ENCODE data around the gene ADGRG3.

The ADGRG3 gene

DNA sequence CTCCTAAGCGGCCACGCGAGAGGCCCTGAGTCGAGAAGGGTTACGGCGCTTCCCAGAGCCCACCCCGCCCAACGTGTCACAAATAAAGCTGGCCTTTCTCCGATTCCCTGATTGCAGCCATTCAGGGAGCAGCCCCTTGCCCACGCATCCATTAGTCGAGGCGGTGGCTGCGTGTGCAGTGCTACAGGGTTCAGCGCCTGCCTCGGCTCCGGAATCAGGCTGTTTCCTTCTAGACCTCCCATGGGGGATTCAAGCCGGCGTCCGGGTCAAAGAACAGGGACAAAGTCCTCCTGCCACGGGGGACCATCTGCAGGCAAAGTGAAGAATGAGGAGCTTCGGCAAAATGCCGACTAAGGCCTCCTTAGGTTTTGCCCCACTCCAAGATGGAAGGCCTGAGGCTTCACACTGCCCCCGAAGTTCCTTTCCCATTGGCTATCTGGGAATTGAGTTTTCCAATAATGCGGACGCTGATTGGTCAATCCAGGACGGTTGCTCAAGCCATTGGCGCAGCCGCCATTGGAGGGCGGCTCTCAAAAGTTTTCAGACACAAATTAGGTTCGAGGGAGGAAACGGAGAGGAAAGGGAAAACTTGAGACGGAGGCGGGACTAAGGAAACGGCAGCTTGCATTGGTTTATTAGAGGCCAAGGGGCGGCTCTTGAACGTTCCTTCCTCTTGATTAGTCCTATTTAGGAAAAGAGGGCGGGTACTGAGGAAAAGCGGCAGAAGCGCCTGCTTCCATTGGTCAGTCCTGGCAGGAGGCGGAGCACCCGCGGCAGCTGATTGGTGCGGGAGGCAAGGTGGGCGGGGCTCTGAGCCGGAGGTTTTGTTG, 67.0 kb downstream of the ADGRG3 start (continued):
- TF ChIP-seq, protein P1, sequence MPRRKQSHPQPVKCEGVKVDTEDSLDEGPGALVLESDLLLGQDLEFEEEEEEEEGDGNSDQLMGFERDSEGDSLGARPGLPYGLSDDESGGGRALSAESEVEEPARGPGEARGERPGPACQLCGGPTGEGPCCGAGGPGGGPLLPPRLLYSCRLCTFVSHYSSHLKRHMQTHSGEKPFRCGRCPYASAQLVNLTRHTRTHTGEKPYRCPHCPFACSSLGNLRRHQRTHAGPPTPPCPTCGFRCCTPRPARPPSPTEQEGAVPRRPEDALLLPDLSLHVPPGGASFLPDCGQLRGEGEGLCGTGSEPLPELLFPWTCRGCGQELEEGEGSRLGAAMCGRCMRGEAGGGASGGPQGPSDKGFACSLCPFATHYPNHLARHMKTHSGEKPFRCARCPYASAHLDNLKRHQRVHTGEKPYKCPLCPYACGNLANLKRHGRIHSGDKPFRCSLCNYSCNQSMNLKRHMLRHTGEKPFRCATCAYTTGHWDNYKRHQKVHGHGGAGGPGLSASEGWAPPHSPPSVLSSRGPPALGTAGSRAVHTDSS (tag by site-specific recombination; IDR thresholded peaks at IDR 0.05): no peak
- TF ChIP-seq, protein P2, sequence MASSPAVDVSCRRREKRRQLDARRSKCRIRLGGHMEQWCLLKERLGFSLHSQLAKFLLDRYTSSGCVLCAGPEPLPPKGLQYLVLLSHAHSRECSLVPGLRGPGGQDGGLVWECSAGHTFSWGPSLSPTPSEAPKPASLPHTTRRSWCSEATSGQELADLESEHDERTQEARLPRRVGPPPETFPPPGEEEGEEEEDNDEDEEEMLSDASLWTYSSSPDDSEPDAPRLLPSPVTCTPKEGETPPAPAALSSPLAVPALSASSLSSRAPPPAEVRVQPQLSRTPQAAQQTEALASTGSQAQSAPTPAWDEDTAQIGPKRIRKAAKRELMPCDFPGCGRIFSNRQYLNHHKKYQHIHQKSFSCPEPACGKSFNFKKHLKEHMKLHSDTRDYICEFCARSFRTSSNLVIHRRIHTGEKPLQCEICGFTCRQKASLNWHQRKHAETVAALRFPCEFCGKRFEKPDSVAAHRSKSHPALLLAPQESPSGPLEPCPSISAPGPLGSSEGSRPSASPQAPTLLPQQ (tag by site-specific recombination; IDR thresholded peaks at IDR 0.05): 0 out of 2 replicates have a peak, but pooled peaks have one; percentile 20
- TF ChIP-seq SP2 (tag by site-specific recombination; IDR thresholded peaks at IDR 0.05) (peak; percentile 97), ZNF175 (tag by site-specific recombination; IDR thresholded peaks at IDR 0.05) (no peak), ZNF155 (tag by site-specific recombination; IDR thresholded peaks at IDR 0.05) (no peak), ZNF10 (tag by site-specific recombination; IDR thresholded peaks at IDR 0.05) (no peak), TRIM28 (IDR thresholded peaks at IDR 0.05; ENCODE audit: borderline replicate concordance, low read length) (0 out of 2 replicates have a peak, but pooled peaks have one; percentile 50), ZNF658 (tag by site-specific recombination; IDR thresholded peaks at IDR 0.05) (no peak), KLF7 (tag by site-specific recombination; IDR thresholded peaks at IDR 0.05; ENCODE audit: borderline replicate concordance) (no peak), KLF10 (tag by site-specific recombination; IDR thresholded peaks at IDR 0.05) (peak; percentile 57; the same call in 1 of the 2 replicates), ZNF677 (tag by site-specific recombination; IDR thresholded peaks at IDR 0.05) (no peak), ZNF426 (tag by site-specific recombination; IDR thresholded peaks at IDR 0.05) (no peak), ZNF121 (tag by site-specific recombination; IDR thresholded peaks at IDR 0.05) (no peak), ZNF433 (tag by site-specific recombination; IDR thresholded peaks at IDR 0.05; ENCODE audit: low read depth) (no peak), ZNF776 (tag by site-specific recombination; IDR thresholded peaks at IDR 0.05; ENCODE audit: borderline replicate concordance) (no peak), ZNF76 (tag by site-specific recombination; IDR thresholded peaks at IDR 0.05; ENCODE audit: borderline replicate concordance, low read depth) (peak; percentile 58; the same call in 1 of the 2 replicates), ZNF423 (tag by site-specific recombination; IDR thresholded peaks at IDR 0.05) (no peak), HOXA7 (CRISPR knock-in tag; IDR thresholded peaks at IDR 0.05; ENCODE audit: borderline replicate concordance) (peak; percentile 88), ZNF24 (tag by site-specific recombination; IDR thresholded peaks at IDR 0.05) (peak; percentile 45; the same call in 1 of the 2 replicates), IKZF3 (tag by site-specific recombination; IDR thresholded peaks at IDR 0.05) (no peak), ZNF768 (tag by site-specific recombination; IDR thresholded peaks at IDR 0.05) (no peak)
- TF ChIP-seq, protein P3, sequence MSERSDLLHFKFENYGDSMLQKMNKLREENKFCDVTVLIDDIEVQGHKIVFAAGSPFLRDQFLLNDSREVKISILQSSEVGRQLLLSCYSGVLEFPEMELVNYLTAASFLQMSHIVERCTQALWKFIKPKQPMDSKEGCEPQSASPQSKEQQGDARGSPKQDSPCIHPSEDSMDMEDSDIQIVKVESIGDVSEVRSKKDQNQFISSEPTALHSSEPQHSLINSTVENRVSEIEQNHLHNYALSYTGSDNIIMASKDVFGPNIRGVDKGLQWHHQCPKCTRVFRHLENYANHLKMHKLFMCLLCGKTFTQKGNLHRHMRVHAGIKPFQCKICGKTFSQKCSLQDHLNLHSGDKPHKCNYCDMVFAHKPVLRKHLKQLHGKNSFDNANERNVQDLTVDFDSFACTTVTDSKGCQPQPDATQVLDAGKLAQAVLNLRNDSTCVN (tag by site-specific recombination; optimal IDR thresholded peaks at IDR 0.05): no peak
- TF ChIP-seq, protein P4, sequence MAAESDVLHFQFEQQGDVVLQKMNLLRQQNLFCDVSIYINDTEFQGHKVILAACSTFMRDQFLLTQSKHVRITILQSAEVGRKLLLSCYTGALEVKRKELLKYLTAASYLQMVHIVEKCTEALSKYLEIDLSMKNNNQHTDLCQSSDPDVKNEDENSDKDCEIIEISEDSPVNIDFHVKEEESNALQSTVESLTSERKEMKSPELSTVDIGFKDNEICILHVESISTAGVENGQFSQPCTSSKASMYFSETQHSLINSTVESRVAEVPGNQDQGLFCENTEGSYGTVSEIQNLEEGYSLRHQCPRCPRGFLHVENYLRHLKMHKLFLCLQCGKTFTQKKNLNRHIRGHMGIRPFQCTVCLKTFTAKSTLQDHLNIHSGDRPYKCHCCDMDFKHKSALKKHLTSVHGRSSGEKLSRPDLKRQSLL (tag by site-specific recombination; IDR thresholded peaks at IDR 0.05): no peak
- TF ChIP-seq, protein P5, sequence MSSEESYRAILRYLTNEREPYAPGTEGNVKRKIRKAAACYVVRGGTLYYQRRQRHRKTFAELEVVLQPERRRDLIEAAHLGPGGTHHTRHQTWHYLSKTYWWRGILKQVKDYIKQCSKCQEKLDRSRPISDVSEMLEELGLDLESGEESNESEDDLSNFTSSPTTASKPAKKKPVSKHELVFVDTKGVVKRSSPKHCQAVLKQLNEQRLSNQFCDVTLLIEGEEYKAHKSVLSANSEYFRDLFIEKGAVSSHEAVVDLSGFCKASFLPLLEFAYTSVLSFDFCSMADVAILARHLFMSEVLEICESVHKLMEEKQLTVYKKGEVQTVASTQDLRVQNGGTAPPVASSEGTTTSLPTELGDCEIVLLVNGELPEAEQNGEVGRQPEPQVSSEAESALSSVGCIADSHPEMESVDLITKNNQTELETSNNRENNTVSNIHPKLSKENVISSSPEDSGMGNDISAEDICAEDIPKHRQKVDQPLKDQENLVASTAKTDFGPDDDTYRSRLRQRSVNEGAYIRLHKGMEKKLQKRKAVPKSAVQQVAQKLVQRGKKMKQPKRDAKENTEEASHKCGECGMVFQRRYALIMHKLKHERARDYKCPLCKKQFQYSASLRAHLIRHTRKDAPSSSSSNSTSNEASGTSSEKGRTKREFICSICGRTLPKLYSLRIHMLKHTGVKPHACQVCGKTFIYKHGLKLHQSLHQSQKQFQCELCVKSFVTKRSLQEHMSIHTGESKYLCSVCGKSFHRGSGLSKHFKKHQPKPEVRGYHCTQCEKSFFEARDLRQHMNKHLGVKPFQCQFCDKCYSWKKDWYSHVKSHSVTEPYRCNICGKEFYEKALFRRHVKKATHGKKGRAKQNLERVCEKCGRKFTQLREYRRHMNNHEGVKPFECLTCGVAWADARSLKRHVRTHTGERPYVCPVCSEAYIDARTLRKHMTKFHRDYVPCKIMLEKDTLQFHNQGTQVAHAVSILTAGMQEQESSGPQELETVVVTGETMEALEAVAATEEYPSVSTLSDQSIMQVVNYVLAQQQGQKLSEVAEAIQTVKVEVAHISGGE (tag by site-specific recombination; conservative IDR thresholded peaks at IDR 0.05; ENCODE audit: low read depth): no peak
